NB4 (cell line): ENCODE results near the gene TRIO.

Experiments used
- MAX ChIP-seq: IDR thresholded peaks from 2 replicates; pipeline ENCODE4 v1.6.1; 2011; ENCODE audit warnings: low read depth, low read length
- MYC ChIP-seq: IDR thresholded peaks from 2 replicates; pipeline ENCODE4 v1.6.1; 2011; ENCODE audit warnings: low read depth, low read length
- POLR2A ChIP-seq: IDR thresholded peaks from 2 replicates; pipeline ENCODE4 v1.6.1; 2011; ENCODE audit warnings: mild to moderate bottlenecking; ENCODE audit not compliant: insufficient read length; ENCODE audit errors: extremely low read depth
- TF ChIP-seq, protein P1 (sequence below): IDR thresholded peaks from one replicate; pipeline ENCODE4 v1.5.1; 2012; ENCODE audit warnings: low read depth, low read length

DNA sequence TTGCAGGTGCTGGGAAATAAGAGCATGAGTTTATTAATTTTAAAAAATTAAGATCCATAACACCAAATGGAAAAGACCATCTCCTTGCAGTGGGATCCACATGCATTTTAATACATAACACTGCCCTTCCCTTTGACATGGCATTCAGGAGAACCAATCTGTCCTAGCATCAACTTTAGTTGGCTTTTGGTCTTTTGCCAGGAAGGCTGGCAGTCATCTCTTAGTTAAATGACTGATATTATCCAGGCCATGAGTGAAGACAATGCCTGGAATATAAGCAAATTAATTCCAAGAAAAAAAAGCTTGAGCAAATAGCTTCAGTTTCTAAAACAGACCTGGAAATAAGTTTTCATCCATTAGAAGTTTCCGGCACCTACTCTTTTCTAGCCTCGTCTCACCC is 383.4 kb downstream of the TRIO start:
- TF ChIP-seq MAX, result no peak
- TF ChIP-seq, protein P1, sequence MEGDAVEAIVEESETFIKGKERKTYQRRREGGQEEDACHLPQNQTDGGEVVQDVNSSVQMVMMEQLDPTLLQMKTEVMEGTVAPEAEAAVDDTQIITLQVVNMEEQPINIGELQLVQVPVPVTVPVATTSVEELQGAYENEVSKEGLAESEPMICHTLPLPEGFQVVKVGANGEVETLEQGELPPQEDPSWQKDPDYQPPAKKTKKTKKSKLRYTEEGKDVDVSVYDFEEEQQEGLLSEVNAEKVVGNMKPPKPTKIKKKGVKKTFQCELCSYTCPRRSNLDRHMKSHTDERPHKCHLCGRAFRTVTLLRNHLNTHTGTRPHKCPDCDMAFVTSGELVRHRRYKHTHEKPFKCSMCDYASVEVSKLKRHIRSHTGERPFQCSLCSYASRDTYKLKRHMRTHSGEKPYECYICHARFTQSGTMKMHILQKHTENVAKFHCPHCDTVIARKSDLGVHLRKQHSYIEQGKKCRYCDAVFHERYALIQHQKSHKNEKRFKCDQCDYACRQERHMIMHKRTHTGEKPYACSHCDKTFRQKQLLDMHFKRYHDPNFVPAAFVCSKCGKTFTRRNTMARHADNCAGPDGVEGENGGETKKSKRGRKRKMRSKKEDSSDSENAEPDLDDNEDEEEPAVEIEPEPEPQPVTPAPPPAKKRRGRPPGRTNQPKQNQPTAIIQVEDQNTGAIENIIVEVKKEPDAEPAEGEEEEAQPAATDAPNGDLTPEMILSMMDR, result no peak
- TF ChIP-seq POLR2A, result no peak
- TF ChIP-seq MYC, result no peak
